Erythroblast (primary cell): ENCODE results near the gene USP15.

Experiments
- DNase-seq, 2 experiments: peaks; one replicate each; lab custom pipeline; 2025; lab: John Stamatoyannopoulos, UW
- GATA1 ChIP-seq: IDR thresholded peaks from 2 replicates; pipeline ENCODE4 v1.6.1; 2011; ENCODE audit warnings: low read depth, mild to moderate bottlenecking, control low read depth, low read length, moderate library complexity
- POLR2A ChIP-seq: IDR thresholded peaks from 2 replicates; pipeline ENCODE4 v1.6.1; 2011; ENCODE audit warnings: mild to moderate bottlenecking, low read length

USP15 gene

GRCh38 chr12:62248873-62249272, 11.3 kb upstream of the USP15 start:
- TF ChIP-seq GATA1: no peak
- peak; percentile 57 for TF ChIP-seq POLR2A
- peak in 1 of 2 experiments; percentile 95 for DNase-seq

DNA sequence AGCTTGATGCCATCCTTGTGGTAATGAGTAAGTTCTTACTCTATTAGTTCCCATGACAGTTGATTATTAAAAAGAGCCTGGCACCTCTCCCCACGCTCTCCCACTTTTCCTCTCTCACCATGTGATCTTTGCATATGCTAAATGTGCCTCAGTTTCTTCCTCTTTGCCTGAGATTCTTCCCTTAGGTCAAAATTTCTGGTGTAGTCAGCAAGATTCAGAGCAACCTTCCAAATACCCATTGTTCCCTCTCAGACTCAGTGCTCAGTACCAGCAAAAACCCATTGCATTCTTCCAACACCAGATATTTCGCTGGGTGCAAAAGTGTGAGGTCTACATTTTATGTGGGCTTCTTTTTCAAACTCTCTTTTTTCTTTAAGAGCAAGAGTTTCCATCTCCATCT, 10.8 kb upstream of the USP15 start:
- DNase-seq: no peak
- TF ChIP-seq GATA1 (no peak), POLR2A (no peak)

GRCh38 chr12:62250671-62251608, 9.3 kb upstream of the USP15 start:
- peak; percentile 93 to 98 for DNase-seq
- TF ChIP-seq GATA1: no peak
- peak; percentile 88 for TF ChIP-seq POLR2A

GRCh38 chr12:62251609-62251958, 8.6 kb upstream of the USP15 start:
- TF ChIP-seq GATA1: no peak
- TF ChIP-seq POLR2A: no peak
- no peak for DNase-seq

- TF ChIP-seq GATA1 (no peak), POLR2A (no peak)
These were observed 7.6 kb upstream of the USP15 start for GRCh38 chr12:62252576-62252975.

GRCh38 chr12:62254967-62255366, 5.2 kb upstream of the USP15 start:
- DNase-seq: no peak
- TF ChIP-seq GATA1 (no peak), POLR2A (no peak)

More at GRCh38 chr12:62252576-62252975, 7.6 kb upstream of the USP15 start:
- no peak for DNase-seq

GRCh38 chr12:62256408-62257096, 3.7 kb upstream of the USP15 start:
- TF ChIP-seq POLR2A (no peak), GATA1 (no peak)
- peak; percentile 34 to 54 for DNase-seq

- DNase-seq: no peak
- TF ChIP-seq POLR2A: no peak
- no peak for TF ChIP-seq GATA1
These were observed 2.0 kb upstream of the USP15 start for GRCh38 chr12:62258231-62258630.

- TF ChIP-seq POLR2A: no peak
- no peak for TF ChIP-seq GATA1
- peak; percentile 72 to 85 for DNase-seq
These were observed 1.1 kb upstream of the USP15 start for GRCh38 chr12:62258941-62259630.

DNA sequence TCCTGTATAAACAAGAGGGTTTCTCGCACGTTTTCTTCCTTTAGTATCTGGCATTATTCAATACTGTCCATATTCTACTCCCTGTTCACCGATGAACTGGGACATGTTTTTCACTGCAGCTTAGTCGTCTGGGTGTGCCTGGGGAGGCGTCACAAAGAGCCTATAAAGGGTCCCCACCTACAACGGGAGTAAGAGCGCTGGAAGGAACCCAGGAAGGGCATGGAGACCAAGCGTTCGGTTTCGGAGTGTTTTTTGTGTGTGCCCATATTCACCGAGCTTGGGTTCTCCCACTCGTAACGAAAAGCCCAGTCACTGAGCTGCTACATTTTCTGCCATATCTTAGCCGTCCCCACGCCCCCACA, 592 bp upstream of the USP15 start:
- TF ChIP-seq GATA1: no peak
- TF ChIP-seq POLR2A: peak; percentile 90
- DNase-seq: no peak

GRCh38 chr12:62260733-62261683, 804 bp downstream of the USP15 start:
- DNase-seq: peak; percentile 94 to 98
- TF ChIP-seq POLR2A (peak; percentile 2), GATA1 (no peak)

DNA sequence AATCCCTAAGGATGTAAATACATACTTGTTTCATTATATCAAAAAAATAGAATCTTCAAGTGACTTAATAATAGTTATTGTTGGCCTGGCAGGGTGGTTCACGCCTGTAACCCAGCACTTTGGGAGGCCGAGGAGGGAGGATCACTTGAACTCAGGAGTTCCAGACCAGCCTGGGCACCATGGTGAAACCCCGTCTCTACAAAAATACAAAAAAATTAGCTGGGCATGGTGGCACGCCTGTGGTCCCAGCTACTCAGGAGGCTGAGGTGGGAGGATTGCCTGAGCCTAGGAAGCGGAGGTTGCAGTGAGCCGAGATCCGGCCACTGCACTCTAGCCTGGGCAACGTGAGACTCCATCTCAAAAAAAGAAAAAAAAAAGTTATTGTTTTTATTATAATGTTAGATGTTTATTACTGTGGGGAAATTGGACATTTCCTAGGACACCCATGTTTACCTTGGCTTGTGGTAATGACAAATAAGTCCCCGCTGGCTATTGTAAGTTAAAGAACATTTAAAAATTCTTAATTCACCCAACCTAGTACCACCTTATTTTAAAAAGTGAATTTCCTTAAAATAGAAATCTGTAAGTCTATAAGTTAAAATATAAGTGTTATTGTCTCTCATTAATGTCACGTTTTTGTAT, 1.8 kb downstream of the USP15 start:
- no peak for TF ChIP-seq GATA1
- no peak for TF ChIP-seq POLR2A
- DNase-seq: peak; percentile 48 to 74
